IPS-NIHi7 (cell line): ENCODE measurements around the gene TMC1.
A peak's percentile ranks its signal among the peaks of the same experiment; 100 is the strongest.

Experiments used
- DNase-seq: peaks from one replicate; pipeline ENCODE4 v3.0.0; 2012; ENCODE audit warnings: mixed read lengths; ENCODE audit errors: extremely low spot score

TMC1 gene

GRCh38 chr9:72614067-72614466, 92.7 kb downstream of the TMC1 start:
- DNase-seq = no peak

DNA sequence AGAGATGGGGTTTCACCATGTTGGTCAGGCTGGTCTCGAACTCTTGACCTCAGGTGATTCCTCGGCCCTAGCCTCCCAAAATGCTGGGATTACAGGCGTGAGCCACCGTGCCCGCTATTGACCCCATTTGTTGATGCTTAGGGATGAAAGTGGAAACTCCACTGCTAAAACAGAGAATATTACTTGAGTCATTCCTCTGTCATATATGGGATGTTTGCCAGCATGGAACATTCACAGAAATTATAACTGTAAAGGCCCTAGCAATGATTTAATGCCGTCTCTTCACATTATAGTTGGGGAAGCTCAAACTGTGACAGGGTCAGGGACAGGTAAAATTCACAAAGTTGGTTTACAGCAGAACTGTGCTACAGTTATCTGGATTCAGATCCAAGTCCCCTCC, 94.5 kb downstream of the TMC1 start:
- DNase-seq = no peak

DNA sequence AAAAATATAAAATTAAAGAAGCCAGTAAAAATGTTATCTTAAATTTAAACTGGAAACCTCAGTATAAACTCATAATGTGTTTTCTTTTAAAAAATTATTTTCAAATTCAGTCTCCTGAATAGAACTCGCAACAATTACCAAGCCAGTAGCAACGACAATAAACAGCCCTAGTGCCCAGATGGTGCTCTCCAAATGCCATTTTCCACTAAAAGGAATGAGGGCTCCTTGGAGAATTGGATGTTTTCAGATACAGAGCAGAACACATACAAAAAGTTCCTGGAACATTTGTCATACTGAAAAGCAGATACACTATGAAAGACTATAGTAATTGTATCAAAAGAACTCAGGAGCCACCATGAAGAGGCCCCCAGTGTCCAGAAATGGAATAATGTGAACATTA, 97.4 kb downstream of the TMC1 start:
- no peak for DNase-seq

DNA sequence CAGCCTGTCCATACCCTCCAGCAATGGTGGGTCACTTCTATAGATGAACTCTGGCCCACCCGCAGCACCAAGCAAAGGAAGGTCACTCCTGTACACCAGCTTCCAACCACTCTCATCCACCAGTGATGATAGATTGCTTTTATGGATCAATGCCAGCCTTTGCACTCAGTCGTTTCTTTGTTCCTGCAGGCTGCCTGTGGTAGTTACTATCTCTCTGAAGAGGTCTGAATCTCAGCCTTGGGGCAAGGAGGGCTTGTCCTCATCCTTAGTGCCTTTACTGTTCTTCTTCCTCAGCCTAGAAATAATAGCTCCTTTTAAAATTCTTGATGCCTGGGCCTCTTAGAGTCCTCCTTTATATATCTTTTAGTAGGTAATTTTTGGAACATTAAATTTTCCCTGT, 100.8 kb downstream of the TMC1 start:
- no peak for DNase-seq

- DNase-seq = no peak
Measured at GRCh38 chr9:72623156-72623555, 101.7 kb downstream of the TMC1 start.

GRCh38 chr9:72627147-72627546, 105.7 kb downstream of the TMC1 start:
- DNase-seq = no peak

DNA sequence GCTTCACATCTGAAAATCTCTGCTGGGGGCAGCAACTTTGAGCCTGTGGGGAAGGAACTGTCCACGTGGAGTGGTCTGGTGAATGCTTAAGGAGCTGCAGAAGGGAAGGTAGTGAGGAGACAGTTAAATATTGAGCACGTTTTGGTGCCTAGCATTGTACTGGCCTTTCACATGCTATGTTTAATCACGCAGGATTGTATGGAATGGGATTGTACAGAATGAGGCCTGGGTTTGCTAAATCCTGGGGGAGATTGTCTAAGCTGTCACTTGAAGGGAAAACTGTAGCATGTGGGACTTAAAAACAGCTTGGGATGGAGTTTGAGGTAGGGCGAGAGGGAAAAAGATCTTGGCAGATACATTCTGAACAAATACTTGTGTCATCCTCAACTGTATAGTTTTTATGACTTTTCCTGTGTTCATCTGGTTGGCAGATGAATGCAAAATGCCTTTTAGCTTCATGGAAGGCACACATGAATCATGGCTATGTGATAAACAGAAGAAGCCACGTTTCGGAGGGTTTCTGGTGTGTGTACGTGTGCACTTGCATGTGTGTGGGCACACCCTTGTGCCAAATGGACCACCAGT, 106.6 kb downstream of the TMC1 start:
- no peak for DNase-seq

GRCh38 chr9:72633966-72634365, 112.6 kb downstream of the TMC1 start:
- no peak for DNase-seq

- peak; percentile 36 for DNase-seq
Measured at GRCh38 chr9:72635197-72635596, 113.8 kb downstream of the TMC1 start.

- no peak for DNase-seq
Measured at GRCh38 chr9:72636621-72637020, 115.2 kb downstream of the TMC1 start.

DNA sequence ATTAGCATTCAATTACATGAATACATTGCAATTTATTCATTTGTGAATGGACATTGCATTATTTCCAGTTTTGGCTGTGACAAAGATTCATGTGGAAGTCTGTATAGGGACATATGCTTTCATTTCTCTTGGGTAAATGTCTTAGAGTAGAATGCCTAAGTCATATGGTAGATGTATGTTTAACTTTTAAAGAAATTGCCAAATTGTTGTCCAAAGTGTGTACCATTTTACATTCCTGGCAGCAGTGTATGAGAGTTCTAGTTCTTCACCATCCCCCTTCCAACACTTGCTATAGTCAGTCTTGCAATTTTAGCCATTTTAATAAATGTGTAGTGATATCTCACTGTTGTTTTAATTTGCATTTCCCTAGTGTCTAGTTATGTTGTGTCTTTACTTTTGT, 122.2 kb downstream of the TMC1 start:
- no peak for DNase-seq

GRCh38 chr9:72646061-72646460, 124.7 kb downstream of the TMC1 start:
- no peak for DNase-seq

GRCh38 chr9:72648324-72649126, 127.1 kb downstream of the TMC1 start:
- DNase-seq = no peak

GRCh38 chr9:72649127-72649442, 127.7 kb downstream of the TMC1 start:
- no peak for DNase-seq

DNA sequence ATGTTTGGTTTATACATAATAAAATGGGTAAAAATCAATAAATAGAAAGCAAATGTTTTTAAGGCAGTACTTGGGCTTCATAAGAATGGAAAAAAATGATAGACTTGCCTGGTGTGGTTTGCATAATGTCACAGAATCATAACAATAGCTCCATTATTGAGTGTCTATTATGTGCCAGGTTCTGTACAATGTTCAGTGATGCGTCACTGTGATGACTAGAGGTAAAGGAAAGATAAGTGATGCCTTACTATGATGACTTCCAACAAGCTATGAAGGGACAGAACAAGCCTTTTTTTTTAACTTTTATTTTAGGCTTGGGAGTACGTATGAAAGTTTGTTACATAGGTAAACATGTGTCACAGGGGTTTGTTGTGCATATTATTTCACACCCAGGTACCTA, 128.8 kb downstream of the TMC1 start:
- DNase-seq = no peak

DNA sequence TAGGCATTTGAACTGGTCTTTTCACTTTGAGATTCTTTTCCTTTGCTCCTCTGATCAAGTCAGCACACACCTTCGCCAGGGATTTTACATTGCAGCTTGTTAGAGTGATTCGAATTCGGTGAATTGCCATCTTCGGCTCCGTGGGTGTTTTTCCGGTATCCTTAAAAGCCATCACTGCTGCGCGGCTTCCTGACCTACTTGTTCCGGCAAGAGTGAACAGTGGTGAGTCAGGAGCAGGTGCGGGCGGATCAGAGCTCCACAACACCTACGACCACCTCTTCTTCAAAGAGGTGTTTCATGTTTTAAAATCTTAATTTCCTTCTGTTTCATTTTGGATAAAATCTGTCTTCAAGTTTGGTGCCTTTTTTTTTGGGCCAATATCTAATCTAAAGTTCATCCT, 134.6 kb downstream of the TMC1 start:
- DNase-seq = no peak

- no peak for DNase-seq
Measured at GRCh38 chr9:72657023-72657422, 135.6 kb downstream of the TMC1 start.

DNA sequence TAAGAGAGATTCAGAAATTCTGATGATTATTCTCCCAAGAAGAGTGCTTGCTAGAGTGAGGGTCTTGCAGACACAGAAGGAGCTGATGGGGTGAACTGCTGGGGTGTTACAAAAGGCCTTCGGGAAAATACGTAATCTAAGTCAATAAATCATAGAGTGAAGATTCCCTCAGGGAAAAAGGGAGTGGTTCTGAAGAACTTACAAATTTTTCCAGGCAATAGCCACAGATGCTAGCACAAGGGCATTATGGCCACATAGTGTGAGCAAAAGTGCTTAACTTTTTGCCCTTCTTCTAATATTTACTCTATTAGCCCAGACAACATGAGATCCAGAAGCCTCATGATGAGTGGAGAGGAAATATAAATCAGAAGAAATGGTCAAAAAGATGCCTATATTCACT, 137.3 kb downstream of the TMC1 start:
- DNase-seq = no peak

DNA sequence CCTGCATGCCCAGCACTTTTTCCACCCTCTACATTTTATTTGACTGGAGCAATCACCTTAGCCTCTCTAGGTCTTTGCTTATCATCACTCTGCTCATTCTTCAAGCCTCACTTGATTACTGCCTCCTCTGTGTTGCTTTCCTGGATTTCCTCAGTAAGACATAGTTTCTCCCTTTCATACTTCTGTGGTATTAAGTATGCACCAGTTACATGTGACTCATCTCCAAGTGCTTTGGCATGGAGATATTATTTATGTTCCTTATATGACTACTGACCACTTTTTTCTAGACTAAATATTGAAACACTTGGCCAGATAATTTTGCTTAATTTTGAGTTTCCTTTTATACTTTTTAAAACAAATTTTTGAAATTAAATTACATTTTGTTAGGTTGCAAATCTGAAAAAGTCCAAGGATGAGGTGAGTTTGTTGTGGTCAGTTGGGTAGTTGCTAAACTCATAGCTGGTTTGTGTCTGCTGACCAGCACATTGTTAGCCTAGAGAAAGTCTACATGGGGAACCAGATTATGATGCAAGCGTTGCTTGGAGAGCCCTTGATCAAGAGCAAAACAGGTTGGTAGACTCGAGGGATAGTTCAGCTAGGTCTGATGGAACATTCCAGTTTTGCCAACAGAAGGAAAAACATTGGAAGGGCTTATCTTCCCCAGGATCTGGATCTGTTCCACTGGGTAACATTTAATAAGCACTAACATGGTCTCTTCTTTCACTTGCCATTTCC, 140.2 kb downstream of the TMC1 start:
- no peak for DNase-seq

DNA sequence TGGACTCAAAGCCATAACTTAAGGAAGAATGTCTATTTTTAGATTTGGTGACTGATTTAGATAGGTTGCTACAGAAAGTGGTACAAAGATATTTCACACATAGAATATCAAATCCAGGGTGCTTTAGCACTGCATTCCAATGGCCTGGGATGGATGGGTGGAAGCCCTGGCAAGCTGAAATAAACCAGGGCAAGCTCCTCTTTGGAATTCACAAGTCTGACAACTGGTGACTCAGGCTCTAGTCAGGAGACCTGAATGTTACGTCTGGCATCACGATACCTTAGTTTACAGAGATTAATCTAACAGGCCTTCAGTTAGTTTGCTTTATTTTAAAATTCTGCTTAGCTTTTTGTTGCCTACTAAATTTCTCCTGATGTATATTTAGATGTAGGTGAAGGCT, 144.0 kb downstream of the TMC1 start:
- DNase-seq = no peak

DNA sequence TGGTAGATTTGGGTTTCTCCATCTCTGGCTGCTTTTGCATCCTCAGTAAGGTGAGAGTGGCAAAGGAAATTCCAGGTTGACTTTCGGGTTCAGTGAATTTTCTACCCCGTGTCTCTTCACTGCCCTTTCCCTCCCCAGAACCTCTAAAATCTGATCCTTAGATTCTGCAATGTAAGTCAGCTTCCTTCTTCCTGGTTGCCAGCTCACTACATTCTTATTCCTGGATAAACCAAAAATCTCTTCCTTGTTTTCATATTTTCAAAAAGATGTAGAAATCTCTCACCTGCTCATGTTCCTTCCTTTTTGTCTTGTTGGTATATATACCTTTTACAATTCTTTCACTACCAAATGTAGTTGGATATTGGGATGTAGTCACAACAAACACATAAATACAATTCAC, 145.8 kb downstream of the TMC1 start:
- no peak for DNase-seq

- DNase-seq = no peak
Measured at GRCh38 chr9:72674961-72675360, 153.6 kb downstream of the TMC1 start.

GRCh38 chr9:72675586-72675985, 154.2 kb downstream of the TMC1 start:
- DNase-seq = no peak
